ENCODE results near the gene SLC9A5. TPM values are rescaled to one million over a fixed set of nuclear protein-coding genes. Genes with fewer than 3 reads are reported as not detected.

Gene SLC9A5
- total RNA-seq, 1 experiment from 2014 or later: 5.6 TPM

GRCh38 chr16:67210069-67210937 lies 38.5 kb upstream of the SLC9A5 start:
- CTCF ChIA-PET: interaction anchor here (1.4 kb wide), 1 partner anchor 12 kb away, joined by 3 read pairs; no protein-coding TSS in a partner anchor
- no peak overlapping the region for H3K27ac ChIP-seq (ENCODE audit: low read depth, low read length)
- ATAC-seq (no peak), DNase-seq (ENCODE audit: low read depth, low spot score) (no peak)
- POLR2A ChIA-PET: no interaction called here
- intact Hi-C loops (cut with micrococcal nuclease): no loop called here
- peaks cover 11 to 34% of the 10 kb centered on the region in 2 experiments for H3K4me1 ChIP-seq (ENCODE audit: control insufficient read depth in 1 of 2, insufficient read depth in 2 of 2, low read length in 2 of 2)
- no peaks in the 10 kb centered on the region for H4K20me1 ChIP-seq (ENCODE audit: insufficient read depth)
- H3K36me3 ChIP-seq (ENCODE audit: control insufficient read depth in 1 of 2, insufficient read depth in 2 of 2, low read length in 2 of 2): no peaks in the 10 kb centered on the region
- TF ChIP-seq ZNF274 (IDR thresholded peaks at IDR 0.05; ENCODE audit: low read depth, low read length) (no peak), ELF1 (IDR thresholded peaks at IDR 0.05; ENCODE audit: borderline replicate concordance, low read depth) (no peak), CTCF (IDR thresholded peaks at IDR 0.05 in 2 of 3, conservative IDR thresholded peaks at IDR 0.05 in 1 of 3; ENCODE audit: borderline replicate concordance in 1 of 3, insufficient read depth in 1 of 3, low read depth in 2 of 3, low read length in 2 of 3) (no peak), EZH2phosphoT487 (IDR thresholded peaks at IDR 0.05; ENCODE audit: borderline replicate concordance) (no peak), CEBPB (IDR thresholded peaks at IDR 0.05; ENCODE audit: low read depth) (no peak), EGR1 (IDR thresholded peaks at IDR 0.05; ENCODE audit: low read depth) (no peak), TCF7L2 (IDR thresholded peaks at IDR 0.05; ENCODE audit: borderline replicate concordance, extremely low read depth, insufficient read depth, insufficient read length) (no peak), JUND (IDR thresholded peaks at IDR 0.05) (no peak), RAD21 (IDR thresholded peaks at IDR 0.05; ENCODE audit: low read depth) (no peak), ZBTB33 (IDR thresholded peaks at IDR 0.05; ENCODE audit: extremely low read depth, insufficient replicate concordance, low read length) (no peak), CBX3 (IDR thresholded peaks at IDR 0.05; ENCODE audit: low read depth) (no peak), SIN3A (IDR thresholded peaks at IDR 0.05; ENCODE audit: low read depth) (no peak), YY1 (IDR thresholded peaks at IDR 0.05; ENCODE audit: extremely low read depth, insufficient replicate concordance, low read depth, low read length) (no peak), EZH2 (IDR thresholded peaks at IDR 0.05) (no peak), POLR2AphosphoS5 (IDR thresholded peaks at IDR 0.05; ENCODE audit: low read depth, low read length) (no peak), MAX (IDR thresholded peaks at IDR 0.05) (no peak), ATF3 (IDR thresholded peaks at IDR 0.05) (no peak), SP1 (IDR thresholded peaks at IDR 0.05; ENCODE audit: low read depth) (no peak)
- no peak overlapping the region for H3K4me2 ChIP-seq (ENCODE audit: low read length)
- no peak overlapping the region for H3K4me3 ChIP-seq (replicated peaks in 1 of 2; ENCODE audit: low read depth in 1 of 2, low read length in 2 of 2)
- no peak overlapping the region for H2AFZ ChIP-seq (ENCODE audit: low read depth, low read length, poor library complexity, severe bottlenecking)
- RAD21 ChIA-PET (ENCODE audit: low non-redundant PET in 1 of 2, low total read pairs in 2 of 2, uncharacterized antibody in 2 of 2, unreplicated experiment in 2 of 2): no interaction called here
- H3K27me3 ChIP-seq (ENCODE audit: insufficient read depth, low read length): no peaks in the 10 kb centered on the region
- no TSS peak for BruUV-seq (replicated peaks)
- H3K9ac ChIP-seq (ENCODE audit: low read length): no peak overlapping the region
- no peaks in the 10 kb centered on the region for H3K9me3 ChIP-seq (ENCODE audit: control insufficient read depth in 1 of 2, insufficient read depth in 1 of 2, low read depth in 1 of 2, low read length in 2 of 2)
- H3K79me2 ChIP-seq (ENCODE audit: insufficient read depth, low read length): no peaks in the 10 kb centered on the region
- no peaks in the 10 kb centered on the region for H3K9me2 ChIP-seq (ENCODE audit: insufficient read depth)

Data from HCT116 (cell line).